H9 (cell line): ENCODE results near the gene MT1X. TPM values are rescaled to one million over a fixed set of nuclear protein-coding genes. Genes with fewer than 3 reads are reported as not detected.
"Not testable (repeated sequence)": the region's sequence is repeated elsewhere in the genome, so short reads cannot be mapped to it uniquely, and the experiment has no call there.

ENCODE experiments used
- DNase-seq: peaks from one replicate; pipeline ENCODE4 v3.0.0-alpha.2; 2017
- H2AFZ ChIP-seq: one replicate; pipeline ENCODE4 v1.6.1; 2013; ENCODE audit warnings: mild to moderate bottlenecking, low read length, control low read depth, moderate library complexity
- H2AK5ac ChIP-seq: 2 replicates; pipeline ENCODE4 v1.6.1; 2013; ENCODE audit warnings: low read length, control low read depth, mixed read lengths; ENCODE audit not compliant: insufficient read length
- H2BK120ac ChIP-seq: one replicate; pipeline ENCODE4 v1.6.1; 2013; ENCODE audit warnings: low read depth, mild to moderate bottlenecking, low read length, control low read depth, inconsistent platforms; ENCODE audit not compliant: poor library complexity, severe bottlenecking
- H2BK12ac ChIP-seq: 2 replicates; pipeline ENCODE4 v1.6.1; 2013; ENCODE audit warnings: low read length, control low read depth, mixed read lengths, low read depth; ENCODE audit not compliant: insufficient read length
- H2BK15ac ChIP-seq: 2 replicates; pipeline ENCODE4 v1.6.1; 2013; ENCODE audit warnings: low read depth, low read length, control low read depth
- H2BK20ac ChIP-seq: one replicate; pipeline ENCODE4 v1.6.1; 2013; ENCODE audit warnings: low read depth, mild to moderate bottlenecking, low read length, control low read depth, inconsistent platforms; ENCODE audit not compliant: poor library complexity, severe bottlenecking
- H2BK5ac ChIP-seq: 2 replicates; pipeline ENCODE4 v1.6.1; 2013; ENCODE audit warnings: low read length, control low read depth, mixed read lengths; ENCODE audit not compliant: insufficient read length
- H3K14ac ChIP-seq: 2 replicates; pipeline ENCODE4 v1.6.1; 2013; ENCODE audit warnings: low read length, control low read depth; ENCODE audit not compliant: insufficient read depth
- H3K18ac ChIP-seq: 2 replicates; pipeline ENCODE4 v1.6.1; 2013; ENCODE audit warnings: low read depth, mild to moderate bottlenecking, mixed read lengths, low read length, control low read depth; ENCODE audit not compliant: insufficient read length
- H3K23ac ChIP-seq: 2 replicates; pipeline ENCODE4 v1.6.1; 2013; ENCODE audit warnings: low read length, control low read depth, mixed read lengths, low read depth; ENCODE audit not compliant: insufficient read length
- H3K23me2 ChIP-seq: 2 replicates; pipeline ENCODE4 v1.6.1; 2013; ENCODE audit warnings: low read depth, mild to moderate bottlenecking, mixed read lengths, low read length, control low read depth; ENCODE audit not compliant: insufficient read length, poor library complexity, severe bottlenecking
- H3K27ac ChIP-seq: 2 replicates; pipeline ENCODE4 v1.5.1; 2013; ENCODE audit warnings: low read length, control low read depth, mixed read lengths, low read depth; ENCODE audit not compliant: insufficient read length
- H3K27me3 ChIP-seq: 2 replicates; pipeline ENCODE4 v1.6.1; 2013; ENCODE audit warnings: low read length, control low read depth, inconsistent platforms; ENCODE audit not compliant: insufficient read depth
- H3K4ac ChIP-seq: 2 replicates; pipeline ENCODE4 v1.6.1; 2013; ENCODE audit warnings: low read depth, mild to moderate bottlenecking, control low read depth, inconsistent platforms, low read length, moderate library complexity
- H3K4me1 ChIP-seq: 2 replicates; pipeline ENCODE4 v1.6.1; 2013; ENCODE audit warnings: low read length, control low read depth, inconsistent platforms; ENCODE audit not compliant: insufficient read depth
- H3K4me2 ChIP-seq: 2 replicates; pipeline ENCODE4 v1.6.1; 2013; ENCODE audit warnings: low read length, control low read depth, mixed read lengths; ENCODE audit not compliant: insufficient read length, insufficient read depth
- H3K56ac ChIP-seq: 2 replicates; pipeline ENCODE4 v1.6.1; 2013; ENCODE audit warnings: low read depth, mild to moderate bottlenecking, mixed read lengths, low read length, control low read depth; ENCODE audit not compliant: insufficient read length
- H3K79me1 ChIP-seq: 2 replicates; pipeline ENCODE4 v1.6.1; 2013; ENCODE audit warnings: low read depth, mild to moderate bottlenecking, moderate library complexity, low read length, control low read depth, inconsistent platforms; ENCODE audit not compliant: insufficient read depth, poor library complexity, severe bottlenecking
- H3K79me2 ChIP-seq: 2 replicates; pipeline ENCODE4 v1.6.1; 2013; ENCODE audit warnings: low read length, control low read depth, inconsistent platforms; ENCODE audit not compliant: insufficient read depth
- H3K9ac ChIP-seq: 2 replicates; pipeline ENCODE4 v1.6.1; 2013; ENCODE audit warnings: low read length, control low read depth, mixed read lengths; ENCODE audit not compliant: insufficient read length; ENCODE audit errors: extremely low read depth
- H3K9me3 ChIP-seq: one replicate; pipeline ENCODE4 v1.6.1; 2013; ENCODE audit warnings: low read depth, low read length, inconsistent platforms; ENCODE audit not compliant: control insufficient read depth
- H3T11ph ChIP-seq: one replicate; pipeline ENCODE4 v1.6.1; 2013; ENCODE audit warnings: mild to moderate bottlenecking, low read length, control low read depth, inconsistent platforms
- H4K20me1 ChIP-seq: one replicate; pipeline ENCODE4 v1.6.1; 2013; ENCODE audit not compliant: control insufficient read depth, insufficient read length, insufficient read depth
- H4K5ac ChIP-seq: 2 replicates; pipeline ENCODE4 v1.6.1; 2013; ENCODE audit warnings: low read depth, mild to moderate bottlenecking, mixed read lengths, low read length, control low read depth; ENCODE audit not compliant: insufficient read length
- H4K8ac ChIP-seq: replicated peaks from 2 replicates; pipeline ENCODE4 v1.6.1; 2013; ENCODE audit warnings: low read length, control low read depth, mixed read lengths, low read depth; ENCODE audit not compliant: insufficient read length
- H4K91ac ChIP-seq: 2 replicates; pipeline ENCODE4 v1.6.1; 2013; ENCODE audit warnings: low read depth, mild to moderate bottlenecking, moderate library complexity, mixed read lengths, low read length, control low read depth; ENCODE audit not compliant: insufficient read length
- H3K27ac Mint-ChIP-seq, 3 experiments: 2 replicates in 2 of 3; 3 replicates in 1 of 3; pipeline ENCODE4 v1.8.0; 2020 to 2021; ENCODE audit warnings: mixed read lengths in 3 of 3, mild to moderate bottlenecking in 1 of 3, moderate library complexity in 1 of 3
- H3K27me3 Mint-ChIP-seq: 2 replicates; pipeline ENCODE4 v1.8.0; 2021; ENCODE audit warnings: low read depth, mild to moderate bottlenecking, moderate library complexity, mixed read lengths
- H3K36me3 Mint-ChIP-seq, 3 experiments: 2 replicates in 2 of 3; 3 replicates in 1 of 3; pipeline ENCODE4 v1.8.0; 2020 to 2021; ENCODE audit warnings: low read depth in 3 of 3, mixed read lengths in 3 of 3; ENCODE audit not compliant: insufficient read depth in 1 of 3
- H3K4me1 Mint-ChIP-seq, 2 experiments: 2 replicates each; pipeline ENCODE4 v1.8.0; 2020; ENCODE audit warnings: mixed read lengths in 2 of 2
- H3K4me3 Mint-ChIP-seq, 2 experiments: 2 replicates in 1 of 2; 3 replicates in 1 of 2; pipeline ENCODE4 v1.8.0; 2020 to 2021; ENCODE audit warnings: mild to moderate bottlenecking in 2 of 2, mixed read lengths in 2 of 2, moderate library complexity in 1 of 2
- H3K9me3 Mint-ChIP-seq, 2 experiments: 2 replicates in 1 of 2; 3 replicates in 1 of 2; pipeline ENCODE4 v1.8.0; 2020; ENCODE audit warnings: mild to moderate bottlenecking in 2 of 2, mixed read lengths in 2 of 2, moderate library complexity in 1 of 2
- CTCF ChIP-seq: fragments of 200-600 bp; sonication (generic); conservative IDR thresholded peaks from 3 replicates; pipeline ENCODE4 v1.8.0; 2021; ENCODE audit warnings: antibody characterized with exemption, mild to moderate bottlenecking
- WGBS: extraction: QIAGEN DNeasy Blood & Tissue Kit; methylation state at CpG from one replicate; pipeline ENCODE4 v1.1.7; 2013; ENCODE audit warnings: missing lambda C conversion rate, low lambda C conversion rate, mixed read lengths; ENCODE audit not compliant: insufficient read length; ENCODE audit errors: extremely low coverage; 5-methylcytosine and 5-hydroxymethylcytosine counted together
- total RNA-seq: library from RNA; stranded (reverse); gene quantifications from 2 replicates; pipeline ENCODE4 v1.2.1, GENCODE V29; 2021

Gene MT1X
- total RNA-seq, 1 experiment from 2014 or later = 32.1 TPM

- no peak overlapping the region for H3K4ac ChIP-seq
- no peak overlapping the region for H2AFZ ChIP-seq
- H3K23me2 ChIP-seq = peaks cover 11% of the 10 kb centered on the region
- no peak overlapping the region for H2AK5ac ChIP-seq
- H2BK5ac ChIP-seq = no peak overlapping the region
- Mint-ChIP-seq H3K27ac (peak overlapping the region in 1 of 3 experiments; percentile 42; a peak in 3 of 7 replicates), H3K36me3 (no peaks in the 10 kb centered on the region), H3K27me3 (peaks cover 63% of the 10 kb centered on the region), H3K4me1 (peaks cover 28 to 44% of the 10 kb centered on the region in 2 experiments), H3K4me3 (peak overlapping the region in 1 of 2 experiments; percentile 43; a peak in 1 of 5 replicates), H3K9me3 (no peaks in the 10 kb centered on the region; a peak in 1 of 5 replicates)
- H4K91ac ChIP-seq = no peak overlapping the region
- no peak overlapping the region for H3K27ac ChIP-seq
- no peaks in the 10 kb centered on the region for H4K20me1 ChIP-seq
- H3K79me1 ChIP-seq = no peaks in the 10 kb centered on the region
- no peak overlapping the region for H2BK12ac ChIP-seq
- no CpG with 5 or more reads among the region's 12 CpGs for WGBS
- no peak overlapping the region for H2BK15ac ChIP-seq
- H3T11ph ChIP-seq = no peak overlapping the region
- no peak overlapping the region for H3K14ac ChIP-seq
- DNase-seq = peak; percentile 67
- no peak overlapping the region for H3K23ac ChIP-seq
- no peak overlapping the region for H3K9ac ChIP-seq
- no peak overlapping the region for H2BK120ac ChIP-seq
- no peaks in the 10 kb centered on the region for H3K9me3 ChIP-seq
- H3K79me2 ChIP-seq = no peaks in the 10 kb centered on the region
- H3K4me2 ChIP-seq = no peak overlapping the region
- 0 out of 2 replicates have a peak, but pooled peaks cover 2% of the 10 kb centered on the region for H3K4me1 ChIP-seq
- no peak overlapping the region for H4K5ac ChIP-seq
- no peak overlapping the region for H2BK20ac ChIP-seq
- H3K27me3 ChIP-seq = peaks cover 21% of the 10 kb centered on the region
- H3K18ac ChIP-seq = no peak overlapping the region
- no peak overlapping the region for H4K8ac ChIP-seq
- H3K56ac ChIP-seq = no peak overlapping the region
- TF ChIP-seq CTCF = peak; percentile 77
Measured at GRCh38 chr16:56673921-56674320, 8.3 kb upstream of the MT1X start.

DNA sequence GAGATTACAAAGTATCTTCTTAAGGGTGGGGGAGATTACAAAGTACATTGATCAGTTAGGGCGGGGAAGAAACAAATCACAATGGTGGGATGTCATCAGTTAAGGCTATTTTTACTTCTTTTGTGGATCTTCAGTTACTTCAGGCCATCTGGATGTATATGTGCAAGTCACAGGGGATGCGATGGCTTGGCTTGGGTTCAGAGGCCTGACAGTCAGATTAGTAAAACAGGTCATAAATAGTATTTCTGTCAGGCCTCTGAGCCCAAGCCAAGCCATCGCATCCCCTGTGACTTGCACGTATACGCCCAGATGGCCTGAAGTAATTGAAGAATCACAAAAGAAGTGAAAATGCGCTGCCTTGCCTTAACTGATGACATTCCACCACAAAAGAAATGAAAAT is 7.7 kb upstream of the MT1X start:
- not testable (repeated sequence) for H3K14ac ChIP-seq, H2BK12ac ChIP-seq, H3T11ph ChIP-seq, H3K9me3 Mint-ChIP-seq, H3K9me3 ChIP-seq, H3K79me2 ChIP-seq, H3K9ac ChIP-seq, H2AK5ac ChIP-seq, H4K20me1 ChIP-seq, H2BK20ac ChIP-seq, H4K8ac ChIP-seq, DNase-seq, H3K4me1 ChIP-seq, H2BK120ac ChIP-seq, H3K23ac ChIP-seq, H3K56ac ChIP-seq, H2BK15ac ChIP-seq, H3K79me1 ChIP-seq, H2AFZ ChIP-seq, H4K5ac ChIP-seq, H4K91ac ChIP-seq, H3K4me2 ChIP-seq, H2BK5ac ChIP-seq, H3K18ac ChIP-seq, H3K27ac ChIP-seq, H3K36me3 Mint-ChIP-seq, H3K4ac ChIP-seq
- peaks cover 57% of the 10 kb centered on the region for H3K27me3 Mint-ChIP-seq
- peak overlapping the region in 1 of 2 experiments; percentile 43; a peak in 2 of 5 replicates for H3K4me3 Mint-ChIP-seq
- H3K4me1 Mint-ChIP-seq = peaks cover 28 to 39% of the 10 kb centered on the region in 2 experiments
- H3K27ac Mint-ChIP-seq = peak overlapping the region in 1 of 3 experiments; percentile 42; a peak in 3 of 7 replicates
- Histone ChIP-seq H3K23me2 (peaks cover 11% of the 10 kb centered on the region), H3K27me3 (peaks cover 15% of the 10 kb centered on the region)
- no CpG with 5 or more reads among the region's 6 CpGs for WGBS
